Measurements from ENCODE around the gene KCNJ11. TPM values are rescaled to one million over a fixed set of nuclear protein-coding genes. Genes with fewer than 3 reads are reported as not detected.

Gene KCNJ11
- total RNA-seq, 4 donors from 2014 or later = 0.66 to 4.0 (median 1.1) TPM

- TF ChIP-seq CTCF (IDR thresholded peaks at IDR 0.05; ENCODE audit: low read depth) = no peak
These were observed 16.8 kb downstream of the KCNJ11 start for GRCh38 chr11:17371614-17372013.

DNA sequence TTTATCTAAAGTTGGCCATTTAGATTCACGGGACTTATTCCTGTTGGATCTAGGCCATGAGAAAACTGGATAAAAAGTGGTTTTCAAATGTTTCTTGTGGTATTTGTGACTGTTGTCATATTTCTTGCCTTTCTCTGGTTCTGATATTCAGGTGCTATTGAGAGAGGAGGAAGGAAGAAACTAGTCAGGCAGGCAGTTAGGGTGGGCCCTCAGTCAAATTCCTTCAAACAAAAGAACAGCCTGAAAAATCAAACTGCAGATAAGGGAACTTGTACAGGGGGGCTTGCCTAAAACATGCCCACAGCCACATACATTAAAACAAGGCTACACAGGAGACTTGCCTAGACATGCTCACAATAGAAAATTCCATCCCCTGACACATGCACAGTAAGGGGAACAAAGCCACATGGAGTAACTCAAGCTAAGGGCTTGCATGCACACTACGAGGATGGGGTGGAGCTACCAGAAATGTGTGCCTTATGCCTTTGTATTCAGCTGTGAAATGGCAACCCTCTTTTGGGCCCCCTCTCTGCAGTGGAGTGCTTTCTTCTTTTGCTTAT is 18.7 kb downstream of the KCNJ11 start:
- no peak for TF ChIP-seq CTCF (IDR thresholded peaks at IDR 0.05; ENCODE audit: low read depth)

DNA sequence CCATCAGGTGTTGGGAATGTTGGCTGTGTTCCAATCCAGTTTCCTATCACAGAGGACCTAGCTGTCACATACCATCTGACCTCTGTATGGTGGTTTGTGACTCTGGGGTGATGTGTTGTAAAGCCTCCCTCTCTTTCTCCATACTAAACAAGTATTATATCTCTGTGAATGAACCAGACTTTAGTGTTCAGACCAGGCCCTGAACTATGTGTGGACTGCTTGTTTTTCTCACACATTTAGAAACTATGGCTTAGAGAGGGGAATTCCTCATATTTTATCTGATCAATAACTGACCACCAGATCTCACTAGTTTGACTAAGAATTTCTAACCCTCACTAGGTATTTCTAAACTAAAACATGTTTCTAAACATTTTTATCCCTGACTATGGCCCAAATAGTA is 19.4 kb downstream of the KCNJ11 start:
- no peak for TF ChIP-seq CTCF (IDR thresholded peaks at IDR 0.05; ENCODE audit: low read depth)

DNA sequence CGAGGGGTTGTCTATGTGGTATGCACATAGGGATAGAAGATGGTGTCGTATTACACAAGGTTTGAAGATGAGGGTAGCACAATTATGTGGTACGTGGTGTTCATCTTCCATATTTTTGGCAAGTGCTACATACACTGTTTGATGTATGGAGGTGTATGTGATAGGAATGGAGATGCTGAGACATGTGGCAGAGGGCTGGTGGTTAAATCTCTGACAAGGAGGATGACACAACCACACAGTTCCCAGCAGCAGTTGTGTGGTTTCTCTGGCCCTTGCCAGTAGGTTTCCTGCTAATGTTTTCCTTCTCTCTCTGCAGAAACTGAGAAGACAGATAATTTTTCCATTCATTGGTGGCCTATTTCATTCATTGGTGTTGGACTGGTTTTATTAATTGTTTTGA is 19.9 kb downstream of the KCNJ11 start:
- no peak for TF ChIP-seq CTCF (IDR thresholded peaks at IDR 0.05; ENCODE audit: low read depth)

- no peak for TF ChIP-seq CTCF (IDR thresholded peaks at IDR 0.05; ENCODE audit: low read depth)
These were observed 22.0 kb downstream of the KCNJ11 start for GRCh38 chr11:17366495-17366894.

DNA sequence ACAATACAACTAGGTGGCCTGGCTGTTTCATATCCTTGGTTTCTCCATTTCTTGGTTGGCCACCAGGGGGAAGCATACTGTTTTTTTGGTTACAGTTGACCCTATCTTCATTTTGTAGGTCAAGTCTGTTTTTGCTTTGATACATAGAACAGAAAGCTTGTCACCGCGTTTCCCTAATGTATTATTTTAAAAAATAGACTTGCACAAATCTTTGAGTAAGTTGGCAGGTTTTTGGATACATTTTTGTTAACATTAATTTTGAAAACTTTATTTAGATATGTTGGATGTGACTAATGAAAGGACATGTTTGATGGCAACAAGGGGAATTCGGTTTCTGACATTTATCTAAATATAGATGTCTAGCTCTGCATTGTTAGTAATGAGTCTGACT is 33.9 kb downstream of the KCNJ11 start:
- no peak for TF ChIP-seq CTCF (IDR thresholded peaks at IDR 0.05; ENCODE audit: low read depth)

DNA sequence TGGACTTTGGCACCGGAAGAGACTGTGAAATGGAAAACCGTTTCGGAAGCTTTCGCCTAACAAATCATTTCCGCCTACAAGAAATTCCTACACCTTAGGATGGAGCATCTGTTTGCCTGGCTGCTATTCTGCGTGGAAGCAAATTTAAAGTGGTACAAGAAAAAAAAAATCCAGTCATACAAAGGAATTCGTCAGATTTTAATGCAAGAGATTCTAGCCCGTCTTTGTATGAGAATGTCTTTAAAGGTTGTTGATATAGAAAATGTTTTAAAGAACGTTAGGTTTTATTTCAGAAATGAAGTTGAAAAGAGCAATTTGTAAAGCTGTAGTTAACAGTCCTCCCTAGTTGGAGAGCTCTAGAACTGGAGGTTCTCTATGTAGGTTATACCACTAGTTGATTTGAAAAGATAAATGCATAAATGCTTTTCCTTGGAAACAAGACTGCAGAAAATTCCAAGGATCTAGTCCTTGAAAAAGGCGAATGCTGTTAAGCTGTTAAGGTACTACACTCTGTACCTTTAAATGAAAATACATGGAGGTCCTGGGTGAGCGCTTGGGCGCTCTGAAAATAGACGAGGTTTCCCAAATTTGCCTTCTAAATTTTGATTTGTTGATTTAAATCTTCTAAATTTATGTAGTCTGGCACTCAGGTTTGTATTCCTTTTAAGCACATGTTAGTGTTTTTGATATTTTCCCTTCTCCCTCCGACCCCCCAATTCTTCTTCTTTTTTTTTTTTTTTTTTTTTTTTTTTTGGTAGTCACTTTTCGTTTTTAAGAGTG is 34.4 kb downstream of the KCNJ11 start:
- TF ChIP-seq CTCF (IDR thresholded peaks at IDR 0.05; ENCODE audit: low read depth) = no peak

All from subcutaneous adipose tissue (tissue), 4 donors.